ENCODE data around the gene GMEB2.

DNA sequence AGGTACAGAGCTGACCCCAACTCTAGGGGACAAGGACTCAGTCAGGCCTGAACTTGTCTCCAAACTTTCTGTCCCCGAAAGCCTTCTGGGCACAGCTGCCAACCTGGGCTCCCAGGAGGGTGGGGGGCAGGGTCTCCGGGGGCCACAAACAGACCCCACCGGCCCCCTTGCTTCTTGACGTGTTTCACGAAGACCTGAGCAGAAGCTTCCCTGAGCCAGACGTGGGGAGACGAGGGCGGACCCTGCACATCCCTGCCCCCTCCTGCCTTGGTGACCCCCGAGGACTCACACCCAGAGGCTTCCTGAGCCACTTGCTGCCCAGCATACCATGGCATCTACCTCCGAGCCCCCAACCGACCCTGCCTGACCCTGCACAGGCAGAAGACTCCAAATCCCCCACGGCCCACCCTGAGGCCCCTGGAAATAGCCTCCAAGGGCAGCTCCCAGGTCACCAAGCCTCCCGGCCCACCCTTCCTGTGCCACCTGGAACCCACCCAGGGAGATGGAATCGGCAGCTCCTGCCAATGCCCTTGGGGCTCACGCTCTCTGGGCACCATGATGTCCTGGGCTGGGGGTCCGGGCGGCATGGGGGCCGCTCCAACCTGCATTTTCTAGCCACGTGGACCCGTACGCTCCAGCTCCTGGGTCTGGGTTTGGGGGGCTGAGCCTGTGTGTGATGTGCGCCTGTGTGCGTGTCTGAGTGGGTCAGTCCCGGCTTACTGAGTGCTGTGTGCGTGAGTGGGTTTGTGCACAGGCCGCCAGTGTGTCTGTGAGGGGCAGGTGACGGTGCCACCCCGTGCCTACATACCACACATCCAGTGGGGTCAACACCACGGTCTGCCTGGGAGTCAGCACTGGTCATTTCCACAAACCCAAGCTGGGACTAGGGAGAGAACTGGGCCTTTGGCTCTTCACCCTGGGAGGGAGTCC is 87.2 kb downstream of the GMEB2 start:
- TF ChIP-seq TAF1 (IDR thresholded peaks at IDR 0.05; ENCODE audit: borderline replicate concordance, low read depth, low read length) = no peak
- TF ChIP-seq SMC3 (IDR thresholded peaks at IDR 0.05; ENCODE audit: low read depth, low read length) = no peak
- TF ChIP-seq, protein P1, sequence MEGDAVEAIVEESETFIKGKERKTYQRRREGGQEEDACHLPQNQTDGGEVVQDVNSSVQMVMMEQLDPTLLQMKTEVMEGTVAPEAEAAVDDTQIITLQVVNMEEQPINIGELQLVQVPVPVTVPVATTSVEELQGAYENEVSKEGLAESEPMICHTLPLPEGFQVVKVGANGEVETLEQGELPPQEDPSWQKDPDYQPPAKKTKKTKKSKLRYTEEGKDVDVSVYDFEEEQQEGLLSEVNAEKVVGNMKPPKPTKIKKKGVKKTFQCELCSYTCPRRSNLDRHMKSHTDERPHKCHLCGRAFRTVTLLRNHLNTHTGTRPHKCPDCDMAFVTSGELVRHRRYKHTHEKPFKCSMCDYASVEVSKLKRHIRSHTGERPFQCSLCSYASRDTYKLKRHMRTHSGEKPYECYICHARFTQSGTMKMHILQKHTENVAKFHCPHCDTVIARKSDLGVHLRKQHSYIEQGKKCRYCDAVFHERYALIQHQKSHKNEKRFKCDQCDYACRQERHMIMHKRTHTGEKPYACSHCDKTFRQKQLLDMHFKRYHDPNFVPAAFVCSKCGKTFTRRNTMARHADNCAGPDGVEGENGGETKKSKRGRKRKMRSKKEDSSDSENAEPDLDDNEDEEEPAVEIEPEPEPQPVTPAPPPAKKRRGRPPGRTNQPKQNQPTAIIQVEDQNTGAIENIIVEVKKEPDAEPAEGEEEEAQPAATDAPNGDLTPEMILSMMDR (IDR thresholded peaks at IDR 0.05) = no peak
- no peak for TF ChIP-seq EP300 (IDR thresholded peaks at IDR 0.05; ENCODE audit: borderline replicate concordance in 1 of 2, low read depth in 1 of 2, low read length in 1 of 2)
- TF ChIP-seq MXI1 (IDR thresholded peaks at IDR 0.05; ENCODE audit: low read depth, low read length) = no peak
- TF ChIP-seq POLR2AphosphoS5 (IDR thresholded peaks at IDR 0.05; ENCODE audit: low read depth, low read length) = no peak
- no peak for TF ChIP-seq TEAD4 (IDR thresholded peaks at IDR 0.05; ENCODE audit: borderline replicate concordance, insufficient read depth)
- TF ChIP-seq RFX5 (IDR thresholded peaks at IDR 0.05; ENCODE audit: low read length) = no peak
- no peak for TF ChIP-seq CHD2 (IDR thresholded peaks at IDR 0.05; ENCODE audit: low read length, partially characterized antibody)
- TF ChIP-seq, protein P2, sequence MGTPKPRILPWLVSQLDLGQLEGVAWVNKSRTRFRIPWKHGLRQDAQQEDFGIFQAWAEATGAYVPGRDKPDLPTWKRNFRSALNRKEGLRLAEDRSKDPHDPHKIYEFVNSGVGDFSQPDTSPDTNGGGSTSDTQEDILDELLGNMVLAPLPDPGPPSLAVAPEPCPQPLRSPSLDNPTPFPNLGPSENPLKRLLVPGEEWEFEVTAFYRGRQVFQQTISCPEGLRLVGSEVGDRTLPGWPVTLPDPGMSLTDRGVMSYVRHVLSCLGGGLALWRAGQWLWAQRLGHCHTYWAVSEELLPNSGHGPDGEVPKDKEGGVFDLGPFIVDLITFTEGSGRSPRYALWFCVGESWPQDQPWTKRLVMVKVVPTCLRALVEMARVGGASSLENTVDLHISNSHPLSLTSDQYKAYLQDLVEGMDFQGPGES (IDR thresholded peaks at IDR 0.05; ENCODE audit: low read depth, low read length) = no peak
